ENCODE data around the gene LCMT2.
"Not testable (repeated sequence)": the region's sequence is repeated elsewhere in the genome, so short reads cannot be mapped to it uniquely, and the experiment has no call there.

LCMT2 gene

GRCh38 chr15:43294091-43294706 is 36.2 kb downstream of the LCMT2 start:
- Histone ChIP-seq H3K9me3 (ENCODE audit: severe bottlenecking) (peaks cover 2% of the 10 kb centered on the region), H3K27me3 (ENCODE audit: insufficient read depth, poor library complexity, severe bottlenecking) (peaks cover 18% of the 10 kb centered on the region), H3K27ac (ENCODE audit: poor library complexity, severe bottlenecking) (no peak overlapping the region), H3K4me1 (ENCODE audit: insufficient read depth, poor library complexity, severe bottlenecking) (no peaks in the 10 kb centered on the region), H3K36me3 (ENCODE audit: low read depth) (no peaks in the 10 kb centered on the region), H3K4me3 (ENCODE audit: severe bottlenecking) (no peak overlapping the region)
- TF ChIP-seq, protein P1, sequence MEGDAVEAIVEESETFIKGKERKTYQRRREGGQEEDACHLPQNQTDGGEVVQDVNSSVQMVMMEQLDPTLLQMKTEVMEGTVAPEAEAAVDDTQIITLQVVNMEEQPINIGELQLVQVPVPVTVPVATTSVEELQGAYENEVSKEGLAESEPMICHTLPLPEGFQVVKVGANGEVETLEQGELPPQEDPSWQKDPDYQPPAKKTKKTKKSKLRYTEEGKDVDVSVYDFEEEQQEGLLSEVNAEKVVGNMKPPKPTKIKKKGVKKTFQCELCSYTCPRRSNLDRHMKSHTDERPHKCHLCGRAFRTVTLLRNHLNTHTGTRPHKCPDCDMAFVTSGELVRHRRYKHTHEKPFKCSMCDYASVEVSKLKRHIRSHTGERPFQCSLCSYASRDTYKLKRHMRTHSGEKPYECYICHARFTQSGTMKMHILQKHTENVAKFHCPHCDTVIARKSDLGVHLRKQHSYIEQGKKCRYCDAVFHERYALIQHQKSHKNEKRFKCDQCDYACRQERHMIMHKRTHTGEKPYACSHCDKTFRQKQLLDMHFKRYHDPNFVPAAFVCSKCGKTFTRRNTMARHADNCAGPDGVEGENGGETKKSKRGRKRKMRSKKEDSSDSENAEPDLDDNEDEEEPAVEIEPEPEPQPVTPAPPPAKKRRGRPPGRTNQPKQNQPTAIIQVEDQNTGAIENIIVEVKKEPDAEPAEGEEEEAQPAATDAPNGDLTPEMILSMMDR (IDR thresholded peaks at IDR 0.05; ENCODE audit: poor library complexity, severe bottlenecking): no peak
- ATAC-seq (ENCODE audit: low read depth) (no peak), DNase-seq (ENCODE audit: low spot score) (no peak)

- H3K4me1 ChIP-seq (ENCODE audit: insufficient read depth, poor library complexity, severe bottlenecking): no peaks in the 10 kb centered on the region
- peaks cover 2% of the 10 kb centered on the region for H3K9me3 ChIP-seq (ENCODE audit: severe bottlenecking)
- H3K27ac ChIP-seq (ENCODE audit: poor library complexity, severe bottlenecking): no peak overlapping the region
- ATAC-seq (ENCODE audit: low read depth) (no peak), DNase-seq (ENCODE audit: low spot score) (no peak)
- TF ChIP-seq, protein P1 (IDR thresholded peaks at IDR 0.05; ENCODE audit: poor library complexity, severe bottlenecking): no peak
- no peak overlapping the region for H3K4me3 ChIP-seq (ENCODE audit: severe bottlenecking)
- H3K27me3 ChIP-seq (ENCODE audit: insufficient read depth, poor library complexity, severe bottlenecking): peaks cover 18% of the 10 kb centered on the region
- H3K36me3 ChIP-seq (ENCODE audit: low read depth): no peaks in the 10 kb centered on the region
These were observed 36.9 kb downstream of the LCMT2 start for GRCh38 chr15:43293432-43293831.

- H3K4me1 ChIP-seq (ENCODE audit: insufficient read depth, poor library complexity, severe bottlenecking): no peaks in the 10 kb centered on the region
- ATAC-seq (ENCODE audit: low read depth) (no peak), DNase-seq (ENCODE audit: low spot score) (no peak)
- H3K36me3 ChIP-seq (ENCODE audit: low read depth): no peaks in the 10 kb centered on the region
- TF ChIP-seq, protein P1 (IDR thresholded peaks at IDR 0.05; ENCODE audit: poor library complexity, severe bottlenecking): no peak
- H3K27me3 ChIP-seq (ENCODE audit: insufficient read depth, poor library complexity, severe bottlenecking): peaks cover 18% of the 10 kb centered on the region
- no peak overlapping the region for H3K27ac ChIP-seq (ENCODE audit: poor library complexity, severe bottlenecking)
- H3K4me3 ChIP-seq (ENCODE audit: severe bottlenecking): no peak overlapping the region
- peaks cover 2% of the 10 kb centered on the region for H3K9me3 ChIP-seq (ENCODE audit: severe bottlenecking)
These were observed 37.8 kb downstream of the LCMT2 start for GRCh38 chr15:43292375-43293078.

- H3K9me3 ChIP-seq (ENCODE audit: severe bottlenecking); H3K36me3 ChIP-seq (ENCODE audit: low read depth); ATAC-seq (ENCODE audit: low read depth); H3K4me1 ChIP-seq (ENCODE audit: insufficient read depth, poor library complexity, severe bottlenecking); H3K4me3 ChIP-seq (ENCODE audit: severe bottlenecking); H3K27me3 ChIP-seq (ENCODE audit: insufficient read depth, poor library complexity, severe bottlenecking); DNase-seq (ENCODE audit: low spot score); H3K27ac ChIP-seq (ENCODE audit: poor library complexity, severe bottlenecking): not testable (repeated sequence)
These were observed 40.7 kb downstream of the LCMT2 start for GRCh38 chr15:43289656-43290055.

DNA sequence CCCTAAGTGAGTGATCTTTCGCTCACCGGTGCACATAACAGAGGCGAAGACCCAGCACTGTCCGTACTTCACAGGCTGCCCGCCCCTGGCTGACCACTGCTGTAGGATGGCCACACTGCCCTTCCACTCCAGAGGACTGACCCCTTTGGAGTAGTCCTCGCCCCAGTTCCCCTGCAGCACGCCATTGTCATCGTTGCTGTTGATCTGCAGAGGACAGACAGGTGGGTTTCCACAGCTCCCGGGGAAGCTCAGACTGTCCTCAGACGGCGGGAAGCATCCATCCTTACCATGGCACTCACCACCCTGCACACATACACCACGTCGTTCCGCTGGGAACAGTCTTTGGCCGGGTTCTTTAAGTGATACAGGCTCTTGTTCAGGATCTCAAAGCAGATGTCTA is 43.1 kb downstream of the LCMT2 start:
- H3K27ac ChIP-seq (ENCODE audit: poor library complexity, severe bottlenecking): no peak overlapping the region
- H3K9me3 ChIP-seq (ENCODE audit: severe bottlenecking): no peaks in the 10 kb centered on the region
- H3K4me1 ChIP-seq (ENCODE audit: insufficient read depth, poor library complexity, severe bottlenecking): no peaks in the 10 kb centered on the region
- no peaks in the 10 kb centered on the region for H3K36me3 ChIP-seq (ENCODE audit: low read depth)
- DNase-seq (ENCODE audit: low spot score): no peak
- H3K4me3 ChIP-seq (ENCODE audit: severe bottlenecking): no peak overlapping the region
- no peaks in the 10 kb centered on the region for H3K27me3 ChIP-seq (ENCODE audit: insufficient read depth, poor library complexity, severe bottlenecking)
- ATAC-seq (ENCODE audit: low read depth): 0 out of 3 replicates have a peak, but pooled peaks have one; percentile 13
- TF ChIP-seq, protein P1 (IDR thresholded peaks at IDR 0.05; ENCODE audit: poor library complexity, severe bottlenecking): no peak

Measured in RWPE2 (cell line).